CD4-positive, alpha-beta T cell (primary cell): Measurements from ENCODE around the gene PHF2. TPM values are rescaled to one million over a fixed set of nuclear protein-coding genes. Genes with fewer than 3 reads are reported as not detected.

Experiments used
- ATAC-seq: fragments of 200-7000 bp; cut with Tn5 transposase; one replicate; pipeline ENCODE4 v1.10.0; 2022; ENCODE audit warnings: mild to moderate bottlenecking; ENCODE audit not compliant: poor library complexity
- CTCF ChIA-PET: fragments of 350-600 bp; sonication (Branson Sonifier 250); formaldehyde crosslinking; loops from one replicate; lab custom pipeline; 2021; ENCODE audit warnings: antibody characterized with exemption, inconsistent platforms; lab: Charles Lee
- POLR2A ChIA-PET: fragments of 350-600 bp; sonication (Branson Sonifier 250); formaldehyde crosslinking; loops from one replicate; lab custom pipeline; 2021; ENCODE audit warnings: antibody characterized with exemption, inconsistent platforms; lab: Charles Lee
- DNase-seq, 14 experiments: peaks; one replicate each; pipeline ENCODE4 v3.0.0-alpha.2; 2013 to 2020; ENCODE audit warnings: mixed read lengths in 2 of 14
- H3K27ac ChIP-seq, 2 donors: one replicate each; pipeline versions ENCODE4 v1.5.1 to v1.7.0; 2013; ENCODE audit warnings: low read length in 2 of 2, low read depth in 1 of 2, mild to moderate bottlenecking in 1 of 2
- H3K27me3 ChIP-seq, 2 experiments: 1 replicate in 1 of 2; 2 replicates in 1 of 2; pipeline versions ENCODE4 v1.6.1 to v1.7.0; 2013; ENCODE audit warnings: low read length in 2 of 2, control low read depth in 1 of 2, mild to moderate bottlenecking in 1 of 2, moderate library complexity in 1 of 2; ENCODE audit not compliant: insufficient read depth in 2 of 2, control insufficient read depth in 1 of 2
- H3K36me3 ChIP-seq: one replicate; pipeline ENCODE4 v1.6.1; 2013; ENCODE audit warnings: low read length, control low read depth; ENCODE audit not compliant: insufficient read depth
- H3K4me1 ChIP-seq: one replicate; pipeline ENCODE4 v1.6.1; 2013; ENCODE audit warnings: low read length, control low read depth; ENCODE audit not compliant: insufficient read depth
- H3K4me3 ChIP-seq: one replicate; pipeline ENCODE4 v1.5.1; 2013; ENCODE audit warnings: mild to moderate bottlenecking, low read length, moderate library complexity
- H3K9me3 ChIP-seq, 2 experiments: 1 replicate in 1 of 2; 2 replicates in 1 of 2; pipeline versions ENCODE4 v1.6.1 to v1.7.0; 2013; ENCODE audit warnings: low read length in 2 of 2, mild to moderate bottlenecking in 2 of 2, control low read depth in 1 of 2, moderate library complexity in 1 of 2; ENCODE audit not compliant: control insufficient read depth in 1 of 2, insufficient read depth in 1 of 2
- H3K27ac Mint-ChIP-seq: one replicate; pipeline ENCODE4 v1.8.0; 2020; ENCODE audit warnings: mixed read lengths
- H3K27me3 Mint-ChIP-seq: one replicate; pipeline ENCODE4 v1.8.0; 2021; ENCODE audit warnings: mixed read lengths
- H3K36me3 Mint-ChIP-seq: one replicate; pipeline ENCODE4 v1.8.0; 2021; ENCODE audit warnings: low read depth, mixed read lengths
- H3K4me1 Mint-ChIP-seq: one replicate; pipeline ENCODE4 v1.8.0; 2021; ENCODE audit warnings: low read depth, mixed read lengths
- H3K4me3 Mint-ChIP-seq: one replicate; pipeline ENCODE4 v1.8.0; 2020; ENCODE audit warnings: mild to moderate bottlenecking, mixed read lengths
- H3K9me3 Mint-ChIP-seq: one replicate; pipeline ENCODE4 v1.8.0; 2020; ENCODE audit warnings: mixed read lengths
- intact Hi-C, 2 experiments: fragments of 100-400 bp; cut with DNase I in 1 of 2; cut with micrococcal nuclease in 1 of 2; formaldehyde crosslinking; loops; one replicate each; pipeline versions ENCODE4 v1.15.1 to v1.9.0; 2023 to 2025; cut with DNase I, micrococcal nuclease
- total RNA-seq, 174 experiments: library from RNA in 2 of 174; stranded (reverse) in 2 of 174; gene quantifications; one replicate each; pipeline ENCODE4 v1.2.3 and lab custom pipeline; 2021 to 2026
- TF ChIP-seq, protein P1 (sequence below): fragments of 200-600 bp; IDR thresholded peaks from one replicate; pipeline ENCODE4 v1.8.0; 2022; ENCODE audit warnings: antibody characterized with exemption, mild to moderate bottlenecking

Gene PHF2
- total RNA-seq, 2 experiments from 2014 or later, result 27.3 to 28.8 TPM

- intact Hi-C loops, result no loop called here
- POLR2A ChIA-PET, result no interaction called here
- Histone ChIP-seq H3K36me3 (no peaks in the 10 kb centered on the region), H3K4me1 (no peaks in the 10 kb centered on the region), H3K27ac (no peak overlapping the region), H3K27me3 (no peaks in the 10 kb centered on the region), H3K4me3 (no peak overlapping the region), H3K9me3 (peaks cover 12 to 13% of the 10 kb centered on the region in 2 experiments)
- Mint-ChIP-seq H3K36me3 (no peaks in the 10 kb centered on the region), H3K27ac (no peak overlapping the region), H3K4me3 (no peak overlapping the region), H3K4me1 (no peaks in the 10 kb centered on the region), H3K27me3 (peaks cover 34% of the 10 kb centered on the region), H3K9me3 (peaks cover 6% of the 10 kb centered on the region)
- no peak for DNase-seq
- ATAC-seq, result no peak
- CTCF ChIA-PET, result interaction anchor here (0.6 to 0.7 kb wide), 2 partner anchors 67 to 530 kb away, joined by 4 to 5 read pairs; no protein-coding TSS in a partner anchor
- TF ChIP-seq, protein P1, sequence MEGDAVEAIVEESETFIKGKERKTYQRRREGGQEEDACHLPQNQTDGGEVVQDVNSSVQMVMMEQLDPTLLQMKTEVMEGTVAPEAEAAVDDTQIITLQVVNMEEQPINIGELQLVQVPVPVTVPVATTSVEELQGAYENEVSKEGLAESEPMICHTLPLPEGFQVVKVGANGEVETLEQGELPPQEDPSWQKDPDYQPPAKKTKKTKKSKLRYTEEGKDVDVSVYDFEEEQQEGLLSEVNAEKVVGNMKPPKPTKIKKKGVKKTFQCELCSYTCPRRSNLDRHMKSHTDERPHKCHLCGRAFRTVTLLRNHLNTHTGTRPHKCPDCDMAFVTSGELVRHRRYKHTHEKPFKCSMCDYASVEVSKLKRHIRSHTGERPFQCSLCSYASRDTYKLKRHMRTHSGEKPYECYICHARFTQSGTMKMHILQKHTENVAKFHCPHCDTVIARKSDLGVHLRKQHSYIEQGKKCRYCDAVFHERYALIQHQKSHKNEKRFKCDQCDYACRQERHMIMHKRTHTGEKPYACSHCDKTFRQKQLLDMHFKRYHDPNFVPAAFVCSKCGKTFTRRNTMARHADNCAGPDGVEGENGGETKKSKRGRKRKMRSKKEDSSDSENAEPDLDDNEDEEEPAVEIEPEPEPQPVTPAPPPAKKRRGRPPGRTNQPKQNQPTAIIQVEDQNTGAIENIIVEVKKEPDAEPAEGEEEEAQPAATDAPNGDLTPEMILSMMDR, result no peak
Measured at GRCh38 chr9:93690618-93691017, 114.2 kb downstream of the PHF2 start.

- Histone ChIP-seq H3K36me3 (no peaks in the 10 kb centered on the region), H3K4me1 (no peaks in the 10 kb centered on the region), H3K4me3 (no peak overlapping the region), H3K27ac (no peak overlapping the region), H3K27me3 (no peaks in the 10 kb centered on the region), H3K9me3 (peaks cover 13 to 22% of the 10 kb centered on the region in 2 experiments)
- ATAC-seq, result no peak
- Mint-ChIP-seq H3K4me3 (no peak overlapping the region), H3K4me1 (no peaks in the 10 kb centered on the region), H3K36me3 (no peaks in the 10 kb centered on the region), H3K27ac (no peak overlapping the region), H3K9me3 (peaks cover 3% of the 10 kb centered on the region), H3K27me3 (peaks cover 27% of the 10 kb centered on the region)
- DNase-seq, result no peak
- CTCF ChIA-PET, result no interaction called here
- TF ChIP-seq, protein P1, result no peak
- POLR2A ChIA-PET, result no interaction called here
- intact Hi-C loops, result no loop called here
Measured at GRCh38 chr9:93693129-93693528, 116.7 kb downstream of the PHF2 start.

DNA sequence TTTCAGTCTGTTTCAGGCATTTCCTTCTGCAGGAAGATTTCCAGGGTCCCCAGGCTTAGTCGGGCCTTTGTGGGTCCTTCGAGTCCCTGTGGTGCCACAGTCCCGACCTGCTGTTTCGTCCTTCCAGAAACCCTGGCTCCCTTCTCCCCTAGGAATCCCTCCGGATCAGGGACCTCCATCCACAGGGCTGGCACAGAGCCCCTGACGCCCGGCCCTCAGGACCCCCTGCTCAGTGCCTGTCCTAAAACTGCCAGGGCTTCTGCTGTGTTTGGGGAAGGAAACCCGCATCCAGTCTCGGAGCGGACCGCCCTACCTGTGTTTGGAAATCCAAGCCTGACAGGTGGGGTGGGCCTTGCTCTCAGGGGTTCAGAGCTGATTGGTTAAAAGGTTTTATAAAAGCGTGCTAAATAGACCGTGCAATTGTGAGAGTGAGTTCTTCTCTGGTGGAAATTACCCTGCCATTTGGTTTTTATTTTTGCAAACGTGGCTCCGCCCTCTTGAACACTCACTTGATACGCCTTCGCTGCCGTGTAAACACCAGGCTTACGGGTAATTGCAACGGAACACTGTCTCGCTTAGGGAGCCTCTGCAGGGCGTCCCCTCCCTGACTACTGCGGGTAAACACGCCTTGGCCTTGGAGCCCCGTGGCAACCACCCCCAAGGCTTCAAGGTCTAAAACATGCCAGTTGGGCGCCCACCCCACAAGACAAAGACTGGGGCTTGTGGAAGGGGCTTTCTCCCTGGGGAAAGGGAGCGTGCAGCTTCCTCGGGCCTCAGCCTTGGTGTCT is 121.2 kb downstream of the PHF2 start:
- ChIA-PET POLR2A (no interaction called here), CTCF (no interaction called here)
- DNase-seq (no peak), ATAC-seq (no peak)
- intact Hi-C loops, result no loop called here
- Mint-ChIP-seq H3K9me3 (no peaks in the 10 kb centered on the region), H3K27ac (no peak overlapping the region), H3K4me1 (no peaks in the 10 kb centered on the region), H3K36me3 (no peaks in the 10 kb centered on the region), H3K4me3 (no peak overlapping the region), H3K27me3 (peaks cover 14% of the 10 kb centered on the region)
- Histone ChIP-seq H3K4me3 (no peak overlapping the region), H3K9me3 (peaks cover 5 to 54% of the 10 kb centered on the region in 2 experiments), H3K36me3 (no peaks in the 10 kb centered on the region), H3K27ac (no peak overlapping the region), H3K4me1 (no peaks in the 10 kb centered on the region), H3K27me3 (no peaks in the 10 kb centered on the region)
- TF ChIP-seq, protein P1, result no peak
